Measurements from ENCODE around the gene EPC2. TPM values are rescaled to one million over a fixed set of nuclear protein-coding genes. Genes with fewer than 3 reads are reported as not detected.

The EPC2 gene
- total and polyA plus RNA-seq, 2 of the 8 experiments (the other 6 are each of a cell fraction or from before 2014, with no cell fraction given): 16.1 to 25.7 TPM

- no peak for TF ChIP-seq SAP30 (IDR thresholded peaks at IDR 0.05; ENCODE audit: insufficient read depth, insufficient replicate concordance, low read length)
Measured at GRCh38 chr2:148666555-148666954, 22.0 kb downstream of the EPC2 start (continued).

Measured in H1 (cell line).